Endothelial cell of umbilical vein (primary cell): Measurements from ENCODE around the gene DUT.

Experiments used
- CTCF ChIP-seq, 2 donors: IDR thresholded peaks; 1 replicate in 1 of 2; 2 replicates in 1 of 2; pipeline ENCODE4 v1.5.1; 2011; ENCODE audit warnings: low read length in 2 of 2, mild to moderate bottlenecking in 2 of 2, moderate library complexity in 2 of 2, control low read depth in 1 of 2, inconsistent platforms in 1 of 2, low read depth in 1 of 2; ENCODE audit not compliant: insufficient read depth in 1 of 2; ENCODE audit errors: extremely low read depth in 1 of 2
- EZH2 ChIP-seq: IDR thresholded peaks from 2 replicates; pipeline ENCODE4 v1.6.1; 2012; ENCODE audit warnings: borderline replicate concordance, low read depth, mild to moderate bottlenecking, moderate library complexity, low read length, inconsistent platforms; ENCODE audit not compliant: severe bottlenecking
- MYC ChIP-seq: IDR thresholded peaks from one replicate; pipeline ENCODE4 v1.6.1; 2011; ENCODE audit warnings: mild to moderate bottlenecking, low read depth, low read length
- POLR2A ChIP-seq: IDR thresholded peaks from 2 replicates; pipeline ENCODE4 v1.6.1; 2012; ENCODE audit warnings: low read depth, mild to moderate bottlenecking, control low read depth, low read length

DNA sequence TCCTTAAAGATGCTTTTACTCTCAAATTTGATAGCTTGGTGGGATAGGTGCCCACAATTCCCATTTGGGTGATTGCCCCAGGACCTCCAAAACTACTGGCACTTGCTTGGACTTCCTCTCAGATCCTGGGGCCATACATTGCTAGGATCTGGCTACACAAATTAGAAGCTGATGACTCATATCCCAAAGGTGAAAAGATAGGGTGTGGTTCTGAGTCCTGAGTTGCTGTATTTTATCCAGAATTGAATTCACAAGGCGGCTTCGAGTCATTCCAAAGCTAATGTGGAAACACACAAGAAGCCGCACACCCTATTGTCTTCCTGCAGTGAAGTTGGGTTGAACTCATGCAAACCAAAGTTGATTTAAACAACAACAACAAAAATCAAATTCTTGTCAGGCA, 53.4 kb downstream of the DUT start:
- TF ChIP-seq CTCF (IDR thresholded peaks at IDR 0.05; ENCODE audit: extremely low read depth in 1 of 2, insufficient read depth in 1 of 2, low read depth in 1 of 2, low read length in 2 of 2) (no peak), MYC (no peak), POLR2A (no peak), EZH2 (no peak)
